HEK293 (cell line): ENCODE data around the gene MAPK14.

Experiments used
- BCL11A ChIP-seq: fragments of 450-650 bp; formaldehyde crosslinking; IDR thresholded peaks from 2 replicates; pipeline ENCODE4 v1.5.1; 2016; ENCODE audit warnings: low read depth, missing biosample characterization, missing genetic modification characterization
- BCL11B ChIP-seq: fragments of 450-650 bp; formaldehyde crosslinking; IDR thresholded peaks from 2 replicates; pipeline ENCODE4 v1.5.1; 2016; ENCODE audit warnings: low read depth, missing biosample characterization, missing genetic modification characterization
- CTCF ChIP-seq: fragments of 450-650 bp; formaldehyde crosslinking; IDR thresholded peaks from 2 replicates; pipeline ENCODE4 v1.5.1; 2016; ENCODE audit warnings: missing biosample characterization, missing genetic modification characterization
- MEIS1 ChIP-seq: sonication (generic); formaldehyde crosslinking; IDR thresholded peaks from 2 replicates; pipeline ENCODE4 v1.8.1; 2022; ENCODE audit warnings: missing genetic modification reagents, mild to moderate bottlenecking, borderline replicate concordance
- TCF7L2 ChIP-seq: IDR thresholded peaks from 2 replicates; pipeline ENCODE4 v1.6.1; 2011; ENCODE audit warnings: low read depth, mild to moderate bottlenecking, inconsistent platforms, low read length, moderate library complexity, borderline replicate concordance
- ZBTB48 ChIP-seq: fragments of 450-650 bp; formaldehyde crosslinking; IDR thresholded peaks from 2 replicates; pipeline ENCODE4 v1.5.1; 2016; ENCODE audit warnings: missing biosample characterization, missing genetic modification characterization
- ZNF146 ChIP-seq: fragments of 450-650 bp; formaldehyde crosslinking; IDR thresholded peaks from 2 replicates; pipeline ENCODE4 v1.5.1; 2016; ENCODE audit warnings: missing biosample characterization, missing genetic modification characterization
- ZNF202 ChIP-seq: fragments of 450-650 bp; formaldehyde crosslinking; IDR thresholded peaks from 2 replicates; pipeline ENCODE4 v1.5.1; 2016; ENCODE audit warnings: missing biosample characterization, missing genetic modification characterization, borderline replicate concordance
- ZNF341 ChIP-seq: fragments of 450-650 bp; formaldehyde crosslinking; IDR thresholded peaks from 2 replicates; pipeline ENCODE4; 2016; ENCODE audit warnings: low read depth, missing biosample characterization, missing genetic modification characterization

- TF ChIP-seq MEIS1 (CRISPR knock-in tag): no peak
- no peak for TF ChIP-seq TCF7L2
- TF ChIP-seq CTCF (tag by site-specific recombination): no peak
- no peak for TF ChIP-seq ZNF146
- no peak for TF ChIP-seq ZNF341
- TF ChIP-seq ZNF202: no peak
- TF ChIP-seq ZBTB48 (tag by site-specific recombination): no peak
- TF ChIP-seq BCL11B (tag by site-specific recombination): no peak
- no peak for TF ChIP-seq BCL11A (tag by site-specific recombination)
Observed at GRCh38 chr6:36111526-36111925, 83.9 kb downstream of the MAPK14 start.
